H1 (cell line): ENCODE measurements around the gene LNPEP. TPM values are rescaled to one million over a fixed set of nuclear protein-coding genes. Genes with fewer than 3 reads are reported as not detected.

Experiments
- CTCF ChIA-PET: fragments of 300-600 bp; sonication (Branson Sonifier 250); formaldehyde crosslinking; loops from one replicate; lab custom pipeline; 2021; ENCODE audit not compliant: partially characterized antibody; lab: Charles Lee
- POLR2A ChIA-PET: fragments of 300-600 bp; sonication (Branson Sonifier 250); formaldehyde crosslinking; loops from one replicate; lab custom pipeline; 2021; ENCODE audit warnings: inconsistent platforms; ENCODE audit not compliant: partially characterized antibody; lab: Charles Lee
- DNase-seq, 2 experiments: peaks; one replicate each; pipeline versions ENCODE4 v3.0.0 to v3.0.0-alpha.2; 2010 to 2022; ENCODE audit warnings: low spot score in 2 of 2, low read depth in 1 of 2, mixed read lengths in 1 of 2
- FAIRE-seq: peaks from 2 replicates; lab custom pipeline; 2011; peaks lifted over from hg19 to GRCh38; lab: Jason Lieb, UNC
- H2AFZ ChIP-seq: 2 replicates; pipeline ENCODE4 v1.8.1; 2012; ENCODE audit warnings: low read length, inconsistent platforms
- H2AK5ac ChIP-seq: 2 replicates; pipeline ENCODE4 v1.6.1; 2013; ENCODE audit warnings: low read depth, low read length
- H2BK120ac ChIP-seq: replicated peaks from 2 replicates; pipeline ENCODE3; 2013; ENCODE audit warnings: low read depth, low read length, inconsistent platforms
- H2BK12ac ChIP-seq: 2 replicates; pipeline ENCODE4 v1.6.1; 2013; ENCODE audit warnings: low read depth, low read length
- H2BK15ac ChIP-seq: 2 replicates; pipeline ENCODE4 v1.6.1; 2013; ENCODE audit warnings: low read length
- H2BK20ac ChIP-seq: 2 replicates; pipeline ENCODE4 v1.6.1; 2013; ENCODE audit warnings: low read length
- H2BK5ac ChIP-seq: 2 replicates; pipeline ENCODE4 v1.6.1; 2013; ENCODE audit warnings: low read depth, low read length
- H3K14ac ChIP-seq: 2 replicates; pipeline ENCODE4 v1.6.1; 2013; ENCODE audit warnings: inconsistent platforms; ENCODE audit not compliant: insufficient read length
- H3K18ac ChIP-seq: 2 replicates; pipeline ENCODE4 v1.6.1; 2013; ENCODE audit warnings: low read length; ENCODE audit errors: extremely low read depth
- H3K23ac ChIP-seq: 2 replicates; pipeline ENCODE4 v1.6.1; 2013; ENCODE audit warnings: inconsistent platforms; ENCODE audit not compliant: insufficient read length
- H3K23me2 ChIP-seq: 2 replicates; pipeline ENCODE4 v1.6.1; 2013; ENCODE audit warnings: low read depth, low read length
- H3K27ac ChIP-seq: 2 replicates; pipeline ENCODE4 v1.6.1; 2011; ENCODE audit warnings: low read depth, low read length, inconsistent platforms
- H3K27me3 ChIP-seq, 4 experiments: replicated peaks in 1 of 4; 1 replicate in 1 of 4; 2 replicates in 3 of 4; pipeline versions ENCODE4 v1.6.1 to v1.8.1; 2011 to 2013; ENCODE audit warnings: low read length in 3 of 4, mild to moderate bottlenecking in 3 of 4, inconsistent platforms in 2 of 4, mixed read lengths in 2 of 4, moderate library complexity in 1 of 4; ENCODE audit not compliant: control insufficient read depth in 3 of 4, insufficient read depth in 3 of 4; ENCODE audit errors: extremely low read depth in 1 of 4
- H3K36me3 ChIP-seq, 4 experiments: 2 replicates each; pipeline versions ENCODE4 v1.6.1 to v1.8.1; 2011 to 2013; ENCODE audit warnings: mild to moderate bottlenecking in 4 of 4, low read length in 3 of 4, moderate library complexity in 2 of 4, control low read depth in 1 of 4, inconsistent platforms in 1 of 4; ENCODE audit not compliant: insufficient read depth in 4 of 4, control insufficient read depth in 2 of 4
- H3K4ac ChIP-seq: replicated peaks from 2 replicates; pipeline ENCODE3; 2013; ENCODE audit warnings: low read length, low read depth, mixed read lengths, inconsistent platforms; ENCODE audit not compliant: insufficient read length
- H3K4me1 ChIP-seq, 4 experiments: replicated peaks in 1 of 4; 1 replicate in 1 of 4; 2 replicates in 3 of 4; pipeline versions ENCODE4 v1.6.1 to v1.8.1; 2011 to 2013; ENCODE audit warnings: low read length in 3 of 4, inconsistent platforms in 2 of 4, mixed read lengths in 1 of 4; ENCODE audit not compliant: insufficient read depth in 4 of 4, control insufficient read depth in 3 of 4
- H3K4me2 ChIP-seq, 2 experiments: 2 replicates each; pipeline versions ENCODE4 v1.6.1 to v1.8.1; 2011 to 2013; ENCODE audit warnings: low read depth in 2 of 2, low read length in 2 of 2, control low read depth in 1 of 2, inconsistent platforms in 1 of 2, mild to moderate bottlenecking in 1 of 2; ENCODE audit not compliant: insufficient read depth in 1 of 2
- H3K4me3 ChIP-seq, 4 experiments: fragments of 200-600, 300-600 bp in 1 of 4; sonication (generic), shearing (Covaris generic), sonication (Bioruptor Twin) in 1 of 4; 2 replicates each; pipeline versions ENCODE4 v1.5.1 to v1.8.1; 2011 to 2016; ENCODE audit warnings: low read length in 4 of 4, low read depth in 3 of 4, control low read depth in 2 of 4, inconsistent platforms in 2 of 4, mild to moderate bottlenecking in 2 of 4, mixed read lengths in 1 of 4, moderate library complexity in 1 of 4; ENCODE audit not compliant: insufficient read depth in 2 of 4; ENCODE audit errors: extremely low read depth in 1 of 4
- H3K56ac ChIP-seq: replicated peaks from 2 replicates; pipeline ENCODE3; 2013; ENCODE audit warnings: low read depth, mild to moderate bottlenecking, mixed read lengths, low read length, inconsistent platforms; ENCODE audit not compliant: insufficient read length
- H3K79me1 ChIP-seq: 2 replicates; pipeline ENCODE4 v1.6.1; 2013; ENCODE audit warnings: low read depth, low read length, control low read depth
- H3K79me2 ChIP-seq, 2 experiments: 2 replicates each; pipeline versions ENCODE4 v1.6.1 to v1.8.1; 2012 to 2013; ENCODE audit warnings: low read length in 2 of 2, mild to moderate bottlenecking in 2 of 2, inconsistent platforms in 1 of 2; ENCODE audit not compliant: insufficient read depth in 2 of 2, control insufficient read depth in 1 of 2
- H3K9ac ChIP-seq, 4 experiments: replicated peaks in 1 of 4; 1 replicate in 1 of 4; 2 replicates in 3 of 4; pipeline versions ENCODE4 v1.6.1 to v1.8.1; 2011 to 2013; ENCODE audit warnings: low read depth in 3 of 4, low read length in 3 of 4, control low read depth in 2 of 4, mild to moderate bottlenecking in 2 of 4, moderate library complexity in 2 of 4, inconsistent platforms in 1 of 4; ENCODE audit errors: extremely low read depth in 1 of 4
- H3K9me3 ChIP-seq, 2 experiments: 2 replicates each; pipeline versions ENCODE4 v1.6.1 to v1.8.1; 2012 to 2013; ENCODE audit warnings: mild to moderate bottlenecking in 2 of 2, moderate library complexity in 2 of 2, control low read depth in 1 of 2, inconsistent platforms in 1 of 2, low read depth in 1 of 2, low read length in 1 of 2, mixed read lengths in 1 of 2; ENCODE audit not compliant: insufficient read depth in 2 of 2
- H4K20me1 ChIP-seq, 2 experiments: replicated peaks in 1 of 2; 2 replicates each; pipeline versions ENCODE3 to v1.8.1; 2011 to 2013; ENCODE audit warnings: inconsistent platforms in 2 of 2, low read length in 2 of 2, mild to moderate bottlenecking in 1 of 2; ENCODE audit not compliant: insufficient read depth in 2 of 2, control insufficient read depth in 1 of 2
- H4K5ac ChIP-seq: 2 replicates; pipeline ENCODE4 v1.6.1; 2013; ENCODE audit warnings: low read length, low read depth, mixed read lengths, inconsistent platforms; ENCODE audit not compliant: insufficient read length
- H4K8ac ChIP-seq: 2 replicates; pipeline ENCODE4 v1.8.0; 2013; ENCODE audit warnings: mild to moderate bottlenecking, moderate library complexity, low read length, inconsistent platforms; ENCODE audit not compliant: insufficient read depth; ENCODE audit errors: extremely low read depth
- H4K91ac ChIP-seq: replicated peaks from 2 replicates; pipeline ENCODE3; 2013; ENCODE audit warnings: low read length, mixed read lengths, inconsistent platforms; ENCODE audit not compliant: insufficient read length
- CHD1 ChIP-seq: IDR thresholded peaks from 2 replicates; pipeline ENCODE4 v1.6.1; 2012; ENCODE audit warnings: low read depth, low read length, improper control_type of control experiment
- JUND ChIP-seq: IDR thresholded peaks from 2 replicates; pipeline ENCODE4 v1.6.1; 2011; ENCODE audit warnings: mild to moderate bottlenecking, improper control_type of control experiment, low read length
- RAD21 ChIP-seq, 2 experiments: IDR thresholded peaks in 1 of 2; conservative IDR thresholded peaks in 1 of 2; 2 replicates each; pipeline ENCODE4 v1.6.1; 2011; ENCODE audit warnings: low read depth in 2 of 2, low read length in 2 of 2, improper control_type of control experiment in 1 of 2, inconsistent platforms in 1 of 2, mild to moderate bottlenecking in 1 of 2, moderate library complexity in 1 of 2
- SP4 ChIP-seq: IDR thresholded peaks from 2 replicates; pipeline ENCODE4 v1.6.1; 2012; ENCODE audit warnings: low read length, inconsistent platforms
- WGBS, 2 experiments: shearing (Covaris generic) in 1 of 2; methylation state at CpG; one replicate each; pipeline versions ENCODE4 v1.1.6 to v1.1.7; 2013 to 2015; ENCODE audit warnings: low lambda C conversion rate in 2 of 2, mixed read lengths in 2 of 2, inconsistent platforms in 1 of 2, low coverage in 1 of 2, missing lambda C conversion rate in 1 of 2; ENCODE audit not compliant: insufficient replicate concordance in 2 of 2, insufficient coverage in 1 of 2, insufficient read length in 1 of 2; ENCODE audit errors: extremely low coverage in 1 of 2, missing lambda C conversion rate in 1 of 2; 5-methylcytosine and 5-hydroxymethylcytosine counted together
- polyA plus RNA-seq, 7 experiments: library from polyadenylated mRNA; depleted of rRNA in 3 of 7; stranded (reverse) in 5 of 7; unstranded in 2 of 7; fragments of >200 nt in 5 of 7; fragments of 200-250 nt in 2 of 7; gene quantifications; 1 replicate in 5 of 7; 2 replicates in 1 of 7; 4 replicates in 1 of 7; pipeline versions ENCODE4 v1.2.1 to v1.2.3, GENCODE V29; 2011 to 2013; ENCODE audit warnings: missing spikeins in 2 of 7, mixed read lengths in 2 of 7
- total RNA-seq: library from RNA; stranded (reverse); fragmentation: NEBNext Ultra II Directional; extraction: Animal tissue kit (Norgen Biotek cat#: 25700); gene quantifications from 2 replicates; pipeline ENCODE4 v1.2.1, GENCODE V29; 2021
- TF ChIP-seq, protein P1 (sequence below), 3 experiments: IDR thresholded peaks; 1 replicate in 2 of 3; 2 replicates in 1 of 3; pipeline versions ENCODE4 v1.5.1 to v1.6.1; 2011; ENCODE audit warnings: low read length in 3 of 3, mild to moderate bottlenecking in 3 of 3, inconsistent platforms in 2 of 3, low read depth in 1 of 3, moderate library complexity in 1 of 3; ENCODE audit not compliant: insufficient read depth in 1 of 3; ENCODE audit errors: control extremely low read depth in 1 of 3

Gene LNPEP
- total and polyA plus RNA-seq, 2 of the 8 experiments (the other 6 are each of a cell fraction or from before 2014, with no cell fraction given): 1.8 to 4.5 TPM

DNA sequence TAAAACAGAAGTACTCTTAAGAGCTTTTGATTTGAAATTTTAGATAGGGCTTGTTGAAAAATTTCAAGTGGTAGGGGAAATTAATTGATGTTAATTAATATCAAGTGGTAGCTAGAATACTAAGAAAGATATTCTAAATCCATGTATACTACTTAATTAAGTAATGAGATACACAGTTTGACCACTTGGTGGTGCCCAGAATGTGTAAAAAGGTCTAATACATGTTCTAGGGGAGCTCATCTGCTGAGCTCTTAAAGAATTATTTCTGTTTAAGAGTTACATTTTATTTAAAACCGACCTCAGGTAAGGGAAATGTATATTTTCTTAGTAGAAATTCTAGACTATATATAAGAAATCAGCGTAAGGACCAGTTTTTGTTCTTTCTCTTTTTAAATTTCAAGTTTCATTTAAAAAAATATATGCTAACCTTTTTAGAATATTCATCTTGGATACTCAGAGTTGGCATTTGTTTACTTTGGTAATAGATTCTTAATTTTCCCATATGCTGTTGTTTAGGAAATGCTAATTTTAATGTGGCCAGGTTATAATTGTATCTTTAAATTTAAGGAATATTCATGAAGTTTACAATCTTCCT, 61.5 kb downstream of the LNPEP start:
- POLR2A ChIA-PET: interaction anchor here (1.0 kb wide), 1 partner anchor 165 kb away, joined by 3 read pairs; no protein-coding TSS in a partner anchor
- Histone ChIP-seq H4K8ac (no peak overlapping the region), H3K36me3 (no peaks in the 10 kb centered on the region), H3K4me3 (no peak overlapping the region), H3K56ac (no peak overlapping the region), H2BK15ac (no peak overlapping the region), H3K27ac (no peak overlapping the region), H3K4ac (no peak overlapping the region), H2AFZ (no peak overlapping the region), H2BK20ac (no peak overlapping the region), H3K23me2 (no peaks in the 10 kb centered on the region; the same call in 1 of the 2 replicates), H3K79me1 (no peaks in the 10 kb centered on the region), H3K23ac (no peak overlapping the region), H3K27me3 (no peaks in the 10 kb centered on the region), H4K20me1 (no peaks in the 10 kb centered on the region), H2BK120ac (no peak overlapping the region), H2BK5ac (no peak overlapping the region), H3K18ac (no peak overlapping the region), H2BK12ac (no peak overlapping the region), H3K4me1 (no peaks in the 10 kb centered on the region; a peak in 1 of 7 replicates), H3K4me2 (no peak overlapping the region), H2AK5ac (no peak overlapping the region), H4K91ac (no peak overlapping the region), H3K9ac (no peak overlapping the region), H4K5ac (no peak overlapping the region), H3K9me3 (no peaks in the 10 kb centered on the region), H3K79me2 (no peaks in the 10 kb centered on the region), H3K14ac (no peak overlapping the region)
- CTCF ChIA-PET: interaction anchor here (0.6 to 3.7 kb wide), 33 partner anchors 10 to 1651 kb away, joined by 3 to 56 read pairs (median 4); partner anchors contain the start of gene LIX1
- FAIRE-seq (no peak), DNase-seq (no peak)
- 63% methylated on average over 2 of the region's 2 CpGs; no CpG with 5 or more reads in 1 of the 2 experiments for WGBS, 2 experiments
- TF ChIP-seq RAD21 (IDR thresholded peaks at IDR 0.05 in 1 of 2, conservative IDR thresholded peaks at IDR 0.05 in 1 of 2; ENCODE audit: low read depth in 2 of 2, low read length in 2 of 2): peak; percentile 57 to 59
- TF ChIP-seq JUND: no peak
- no peak for TF ChIP-seq CHD1
- TF ChIP-seq, protein P1, sequence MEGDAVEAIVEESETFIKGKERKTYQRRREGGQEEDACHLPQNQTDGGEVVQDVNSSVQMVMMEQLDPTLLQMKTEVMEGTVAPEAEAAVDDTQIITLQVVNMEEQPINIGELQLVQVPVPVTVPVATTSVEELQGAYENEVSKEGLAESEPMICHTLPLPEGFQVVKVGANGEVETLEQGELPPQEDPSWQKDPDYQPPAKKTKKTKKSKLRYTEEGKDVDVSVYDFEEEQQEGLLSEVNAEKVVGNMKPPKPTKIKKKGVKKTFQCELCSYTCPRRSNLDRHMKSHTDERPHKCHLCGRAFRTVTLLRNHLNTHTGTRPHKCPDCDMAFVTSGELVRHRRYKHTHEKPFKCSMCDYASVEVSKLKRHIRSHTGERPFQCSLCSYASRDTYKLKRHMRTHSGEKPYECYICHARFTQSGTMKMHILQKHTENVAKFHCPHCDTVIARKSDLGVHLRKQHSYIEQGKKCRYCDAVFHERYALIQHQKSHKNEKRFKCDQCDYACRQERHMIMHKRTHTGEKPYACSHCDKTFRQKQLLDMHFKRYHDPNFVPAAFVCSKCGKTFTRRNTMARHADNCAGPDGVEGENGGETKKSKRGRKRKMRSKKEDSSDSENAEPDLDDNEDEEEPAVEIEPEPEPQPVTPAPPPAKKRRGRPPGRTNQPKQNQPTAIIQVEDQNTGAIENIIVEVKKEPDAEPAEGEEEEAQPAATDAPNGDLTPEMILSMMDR (IDR thresholded peaks at IDR 0.05; ENCODE audit: control extremely low read depth in 1 of 3, insufficient read depth in 1 of 3, low read depth in 1 of 3, low read length in 3 of 3): peak in 2 of 3 experiments; percentile 34; a peak in 2 of 4 replicates
- TF ChIP-seq SP4: no peak
